AG09309 (cell line): ENCODE results near the gene TBC1D9B.

Source experiments
- DNase-seq: peaks from one replicate; pipeline ENCODE4 v3.0.0-alpha.2; 2010; ENCODE audit warnings: low read depth
- H3K4me3 ChIP-seq: 2 replicates; pipeline ENCODE4 v1.5.1; 2011; ENCODE audit warnings: mild to moderate bottlenecking, low read depth, low read length, moderate library complexity; ENCODE audit not compliant: control insufficient read depth
- CTCF ChIP-seq: IDR thresholded peaks from 2 replicates; pipeline ENCODE4 v1.5.1; 2011; ENCODE audit warnings: mild to moderate bottlenecking, low read depth, low read length, inconsistent platforms; ENCODE audit not compliant: insufficient read depth, control insufficient read depth; ENCODE audit errors: missing control alignments

Gene TBC1D9B

GRCh38 chr5:179819296-179820126 is 88.2 kb downstream of the TBC1D9B start:
- no peak for DNase-seq
- TF ChIP-seq CTCF: no peak
- peak overlapping the region; percentile 14; the same call in 1 of the 2 replicates for H3K4me3 ChIP-seq

GRCh38 chr5:179818746-179819295 is 88.9 kb downstream of the TBC1D9B start:
- peak; percentile 62 for DNase-seq
- H3K4me3 ChIP-seq: peak overlapping the region; percentile 27
- TF ChIP-seq CTCF: no peak

GRCh38 chr5:179817890-179818745 is 89.6 kb downstream of the TBC1D9B start:
- no peak for TF ChIP-seq CTCF
- H3K4me3 ChIP-seq: peak overlapping the region; percentile 27
- no peak for DNase-seq

GRCh38 chr5:179817470-179817840 is 90.2 kb downstream of the TBC1D9B start:
- no peak for TF ChIP-seq CTCF
- no peak overlapping the region for H3K4me3 ChIP-seq
- no peak for DNase-seq

- peak; percentile 5 for TF ChIP-seq CTCF
- DNase-seq: no peak
- peak overlapping the region; percentile 40 for H3K4me3 ChIP-seq
These were observed 90.8 kb downstream of the TBC1D9B start for GRCh38 chr5:179816796-179817469.

GRCh38 chr5:179816401-179816795 is 91.3 kb downstream of the TBC1D9B start:
- H3K4me3 ChIP-seq: peak overlapping the region; percentile 40
- no peak for DNase-seq
- no peak for TF ChIP-seq CTCF
